Skeletal muscle tissue (tissue), 4 donors: ENCODE results near the gene BICD1. TPM values are rescaled to one million over a fixed set of nuclear protein-coding genes. Genes with fewer than 3 reads are reported as not detected.

Source experiments
- H3K27ac ChIP-seq: one replicate; pipeline ENCODE4 v1.7.0; 2013; ENCODE audit warnings: mild to moderate bottlenecking, low read depth, low read length, inconsistent platforms
- H3K27me3 ChIP-seq, 3 donors: one replicate each; pipeline ENCODE4 v1.7.0; 2013; ENCODE audit warnings: low read length in 3 of 3; ENCODE audit not compliant: control insufficient read depth in 3 of 3, insufficient read depth in 3 of 3
- H3K36me3 ChIP-seq, 3 donors: one replicate each; pipeline ENCODE4 v1.7.0; 2013; ENCODE audit warnings: low read length in 3 of 3; ENCODE audit not compliant: control insufficient read depth in 3 of 3, insufficient read depth in 3 of 3
- H3K4me1 ChIP-seq, 3 donors: one replicate each; pipeline ENCODE4 v1.7.0; 2013; ENCODE audit warnings: low read length in 3 of 3, mild to moderate bottlenecking in 3 of 3; ENCODE audit not compliant: control insufficient read depth in 3 of 3, insufficient read depth in 3 of 3
- H3K4me3 ChIP-seq, 3 donors: one replicate each; pipeline ENCODE4 v1.7.0; 2013; ENCODE audit warnings: low read length in 3 of 3
- H3K9ac ChIP-seq, 3 donors: one replicate each; pipeline ENCODE4 v1.7.0; 2013; ENCODE audit warnings: low read length in 3 of 3, mild to moderate bottlenecking in 3 of 3, moderate library complexity in 2 of 3, low read depth in 1 of 3
- H3K9me3 ChIP-seq, 3 donors: one replicate each; pipeline ENCODE4 v1.7.0; 2013; ENCODE audit warnings: low read length in 3 of 3; ENCODE audit not compliant: control insufficient read depth in 3 of 3
- total RNA-seq: library from RNA; depleted of rRNA; stranded (reverse); fragments of >200 nt; gene quantifications from one replicate; pipeline ENCODE4 v1.2.3, GENCODE V29; 2014
- donor health status: Osteomylitis.

Gene BICD1
- total RNA-seq, 1 donor from 2014 or later: 7.8 TPM

- Histone ChIP-seq H3K27me3 (no peaks in the 10 kb centered on the region), H3K36me3 (no peaks in the 10 kb centered on the region), H3K9me3 (no peaks in the 10 kb centered on the region), H3K4me3 (no peak overlapping the region), H3K4me1 (peaks cover 0 to 3% (median 0%) of the 10 kb centered on the region in 3 donors), H3K27ac (no peak overlapping the region), H3K9ac (no peak overlapping the region)
These were observed 195.8 kb downstream of the BICD1 start for GRCh38 chr12:32302218-32303173.

GRCh38 chr12:32303174-32303549 is 196.5 kb downstream of the BICD1 start:
- Histone ChIP-seq H3K27me3 (no peaks in the 10 kb centered on the region), H3K4me3 (no peak overlapping the region), H3K36me3 (no peaks in the 10 kb centered on the region), H3K27ac (no peak overlapping the region), H3K4me1 (peaks cover 0 to 3% (median 0%) of the 10 kb centered on the region in 3 donors), H3K9me3 (no peaks in the 10 kb centered on the region), H3K9ac (no peak overlapping the region)

GRCh38 chr12:32305163-32305562 is 198.5 kb downstream of the BICD1 start:
- Histone ChIP-seq H3K4me1 (no peaks in the 10 kb centered on the region), H3K9me3 (no peaks in the 10 kb centered on the region), H3K27me3 (no peaks in the 10 kb centered on the region), H3K4me3 (no peak overlapping the region), H3K36me3 (no peaks in the 10 kb centered on the region), H3K27ac (no peak overlapping the region), H3K9ac (no peak overlapping the region)

DNA sequence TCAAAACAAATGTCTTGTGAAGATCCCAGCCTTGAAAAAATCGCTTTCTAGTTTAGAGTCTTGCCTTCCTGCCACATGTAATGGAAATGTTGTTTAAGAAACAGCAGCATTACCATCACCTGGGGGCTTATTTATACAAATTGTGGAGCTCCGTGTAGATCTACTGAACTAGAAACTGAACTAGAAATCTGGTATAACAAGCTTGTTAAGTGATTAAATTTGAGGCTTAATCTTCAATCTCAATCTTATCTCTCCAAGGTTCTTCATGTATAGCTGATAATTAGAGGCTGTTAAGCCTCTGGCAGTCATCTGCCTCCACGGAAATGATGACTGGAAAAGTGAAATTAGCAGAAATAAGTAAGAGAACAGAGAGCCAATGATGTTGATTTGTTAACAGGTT is 200.7 kb downstream of the BICD1 start:
- Histone ChIP-seq H3K27me3 (no peaks in the 10 kb centered on the region), H3K9ac (no peak overlapping the region), H3K4me1 (no peaks in the 10 kb centered on the region), H3K27ac (no peak overlapping the region), H3K36me3 (no peaks in the 10 kb centered on the region), H3K4me3 (no peak overlapping the region), H3K9me3 (no peaks in the 10 kb centered on the region)

- Histone ChIP-seq H3K36me3 (no peaks in the 10 kb centered on the region), H3K27ac (no peak overlapping the region), H3K27me3 (no peaks in the 10 kb centered on the region), H3K4me3 (no peak overlapping the region), H3K9ac (no peak overlapping the region), H3K4me1 (no peaks in the 10 kb centered on the region), H3K9me3 (no peaks in the 10 kb centered on the region)
These were observed 203.4 kb downstream of the BICD1 start for GRCh38 chr12:32309811-32310736.

DNA sequence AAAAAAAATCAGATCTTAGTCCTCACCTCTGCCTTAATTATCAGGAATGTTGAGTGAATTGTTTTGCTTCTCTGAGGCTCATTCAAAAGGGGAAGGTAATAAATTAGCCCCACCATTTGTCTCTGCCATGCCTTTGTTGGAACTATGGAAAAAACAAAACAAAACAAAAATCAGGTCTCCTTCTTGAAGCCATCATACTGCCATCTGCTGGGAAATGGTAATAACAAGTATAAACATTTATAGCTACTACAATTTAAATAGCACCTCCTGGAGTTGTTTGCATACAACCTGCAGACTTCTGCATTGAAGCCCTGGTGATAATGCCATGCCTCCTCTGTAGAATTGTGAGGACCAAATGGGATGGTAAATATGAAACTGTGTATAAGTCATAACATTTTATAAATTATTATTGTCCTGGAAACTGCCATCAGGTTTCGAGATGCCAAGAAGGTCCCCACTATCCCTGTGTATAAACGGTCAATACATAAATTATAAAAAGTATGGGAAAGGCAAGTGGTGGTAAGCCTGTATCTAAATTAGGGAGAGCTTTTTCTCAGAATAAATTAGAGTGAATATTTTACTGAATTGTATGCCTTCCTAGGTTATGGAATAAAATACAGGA is 205.5 kb downstream of the BICD1 start:
- no peaks in the 10 kb centered on the region for H3K9me3 ChIP-seq
- no peaks in the 10 kb centered on the region for H3K27me3 ChIP-seq
- no peak overlapping the region for H3K9ac ChIP-seq
- no peak overlapping the region for H3K27ac ChIP-seq
- H3K36me3 ChIP-seq: no peaks in the 10 kb centered on the region
- H3K4me3 ChIP-seq: no peak overlapping the region
- H3K4me1 ChIP-seq: no peaks in the 10 kb centered on the region

DNA sequence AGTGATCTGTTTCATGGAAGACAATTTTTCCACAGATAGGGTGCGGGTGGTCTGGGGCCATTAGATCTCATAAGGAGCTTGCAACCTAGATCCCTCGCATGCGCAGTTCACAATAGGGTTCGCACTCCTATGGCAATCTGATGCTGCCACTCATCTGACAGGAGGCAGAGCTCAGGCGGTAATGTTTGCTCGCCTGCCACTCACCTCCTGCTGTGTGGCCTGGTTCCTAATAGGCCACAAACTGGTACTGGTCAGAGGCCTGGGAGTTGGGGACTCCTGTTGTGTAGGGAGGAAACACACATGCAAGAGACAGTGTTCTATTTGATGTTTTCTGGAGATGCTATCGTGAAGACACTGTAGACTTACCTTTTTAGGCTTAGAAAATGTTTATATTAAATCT is 215.7 kb downstream of the BICD1 start:
- Histone ChIP-seq H3K9me3 (no peaks in the 10 kb centered on the region), H3K36me3 (peaks cover 0 to under 1% (median 0%) of the 10 kb centered on the region in 3 donors), H3K9ac (no peak overlapping the region), H3K4me3 (no peak overlapping the region), H3K27ac (no peak overlapping the region), H3K27me3 (no peaks in the 10 kb centered on the region), H3K4me1 (no peaks in the 10 kb centered on the region)

DNA sequence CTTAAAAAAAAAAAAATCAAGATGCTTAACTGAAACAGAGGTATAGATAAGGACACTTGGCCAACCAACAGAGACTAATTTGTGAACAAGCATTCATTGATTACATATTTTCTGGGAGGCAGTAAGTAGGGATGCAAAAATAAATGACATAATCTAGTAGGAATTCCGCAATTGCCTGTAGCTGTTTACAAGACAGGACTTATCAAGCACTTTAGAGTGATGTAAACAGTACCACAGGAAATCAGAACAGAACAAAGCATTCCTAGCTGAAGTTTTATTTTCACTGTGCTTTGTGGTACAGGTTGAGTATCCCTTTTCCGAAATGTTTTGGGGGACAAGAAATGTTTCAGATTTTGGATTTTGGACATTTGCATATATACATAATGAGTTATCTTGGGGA is 224.5 kb downstream of the BICD1 start:
- Histone ChIP-seq H3K36me3 (peaks cover 0 to 8% (median 2%) of the 10 kb centered on the region in 3 donors), H3K9ac (no peak overlapping the region), H3K4me3 (no peak overlapping the region), H3K27ac (no peak overlapping the region), H3K27me3 (no peaks in the 10 kb centered on the region), H3K9me3 (no peaks in the 10 kb centered on the region), H3K4me1 (no peaks in the 10 kb centered on the region)

GRCh38 chr12:32332446-32332845 is 225.8 kb downstream of the BICD1 start:
- Histone ChIP-seq H3K36me3 (peaks cover 0 to 7% (median 2%) of the 10 kb centered on the region in 3 donors), H3K9me3 (no peaks in the 10 kb centered on the region), H3K9ac (no peak overlapping the region), H3K4me1 (no peaks in the 10 kb centered on the region), H3K27ac (no peak overlapping the region), H3K4me3 (no peak overlapping the region), H3K27me3 (no peaks in the 10 kb centered on the region)
